ENCODE data around the gene TRAF4. TPM values are rescaled to one million over a fixed set of nuclear protein-coding genes. Genes with fewer than 3 reads are reported as not detected.

Gene TRAF4
- total RNA-seq, 1 experiment from 2014 or later, result 268 TPM

DNA sequence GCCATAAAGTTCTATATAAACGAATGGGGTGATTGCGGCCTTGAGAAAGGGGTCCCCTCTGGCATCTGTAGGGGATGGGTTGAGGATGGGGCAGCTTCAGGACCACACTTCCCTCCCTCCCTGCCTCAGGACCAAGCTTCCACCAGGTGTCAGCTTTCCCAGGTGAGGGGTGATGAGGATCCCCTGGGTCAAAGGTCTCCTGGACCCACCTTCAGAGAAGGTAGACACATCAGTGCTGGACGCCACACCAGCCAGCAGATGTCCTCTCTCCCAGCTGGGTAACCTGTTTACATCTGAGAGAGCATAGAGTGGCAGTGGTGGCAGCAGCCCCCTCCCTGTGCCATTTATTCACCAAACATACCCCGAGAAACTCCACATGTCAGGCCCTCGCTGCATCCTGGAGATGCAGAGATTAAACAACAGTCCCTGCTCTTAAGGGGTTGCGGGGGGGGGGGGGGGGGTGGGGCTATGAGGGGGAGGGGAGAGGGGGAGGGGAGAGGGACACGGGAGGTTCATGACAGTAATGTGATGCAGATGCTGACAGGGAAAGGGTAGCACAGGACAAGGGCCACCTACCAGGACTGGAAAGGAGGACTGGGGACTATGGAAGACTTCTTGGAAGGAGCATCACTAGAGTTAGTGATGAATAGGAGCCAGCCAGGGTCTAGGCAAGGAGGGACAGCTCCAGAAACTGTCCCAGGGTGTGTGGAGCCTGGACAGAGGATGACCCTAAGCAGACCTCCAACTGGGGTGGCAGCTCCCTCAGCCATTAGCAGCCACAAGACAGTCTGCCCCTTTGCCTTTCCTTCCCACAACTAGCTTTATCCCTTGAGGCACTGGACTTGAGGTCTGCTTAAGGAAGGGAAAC lies 37.1 kb upstream of the TRAF4 start:
- no peaks in the 10 kb centered on the region for H3K27me3 Mint-ChIP-seq (ENCODE audit: low read depth)
- CTCF ChIA-PET, result interaction anchor here (1.0 to 2.6 kb wide), 5 partner anchors 13 to 192 kb away, joined by 3 to 9 read pairs (median 5); partner anchors contain the start of genes RPL23A and TLCD1
- H3K4me1 Mint-ChIP-seq, result peaks cover 29% of the 10 kb centered on the region
- TF ChIP-seq, protein P1, sequence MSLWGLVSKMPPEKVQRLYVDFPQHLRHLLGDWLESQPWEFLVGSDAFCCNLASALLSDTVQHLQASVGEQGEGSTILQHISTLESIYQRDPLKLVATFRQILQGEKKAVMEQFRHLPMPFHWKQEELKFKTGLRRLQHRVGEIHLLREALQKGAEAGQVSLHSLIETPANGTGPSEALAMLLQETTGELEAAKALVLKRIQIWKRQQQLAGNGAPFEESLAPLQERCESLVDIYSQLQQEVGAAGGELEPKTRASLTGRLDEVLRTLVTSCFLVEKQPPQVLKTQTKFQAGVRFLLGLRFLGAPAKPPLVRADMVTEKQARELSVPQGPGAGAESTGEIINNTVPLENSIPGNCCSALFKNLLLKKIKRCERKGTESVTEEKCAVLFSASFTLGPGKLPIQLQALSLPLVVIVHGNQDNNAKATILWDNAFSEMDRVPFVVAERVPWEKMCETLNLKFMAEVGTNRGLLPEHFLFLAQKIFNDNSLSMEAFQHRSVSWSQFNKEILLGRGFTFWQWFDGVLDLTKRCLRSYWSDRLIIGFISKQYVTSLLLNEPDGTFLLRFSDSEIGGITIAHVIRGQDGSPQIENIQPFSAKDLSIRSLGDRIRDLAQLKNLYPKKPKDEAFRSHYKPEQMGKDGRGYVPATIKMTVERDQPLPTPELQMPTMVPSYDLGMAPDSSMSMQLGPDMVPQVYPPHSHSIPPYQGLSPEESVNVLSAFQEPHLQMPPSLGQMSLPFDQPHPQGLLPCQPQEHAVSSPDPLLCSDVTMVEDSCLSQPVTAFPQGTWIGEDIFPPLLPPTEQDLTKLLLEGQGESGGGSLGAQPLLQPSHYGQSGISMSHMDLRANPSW (CRISPR knock-in tag; conservative IDR thresholded peaks at IDR 0.05; ENCODE audit: low read depth), result no peak
- TF ChIP-seq ZNF219 (CRISPR knock-in tag; IDR thresholded peaks at IDR 0.05; ENCODE audit: borderline replicate concordance) (no peak), ATF1 (CRISPR knock-in tag; IDR thresholded peaks at IDR 0.05) (no peak), CREM (CRISPR knock-in tag; IDR thresholded peaks at IDR 0.05) (no peak), ZNF396 (CRISPR knock-in tag; IDR thresholded peaks at IDR 0.05; ENCODE audit: borderline replicate concordance) (no peak), ELF4 (CRISPR knock-in tag; IDR thresholded peaks at IDR 0.05; ENCODE audit: low read depth) (no peak), MYBL2 (CRISPR knock-in tag; IDR thresholded peaks at IDR 0.05) (no peak), TP53 (CRISPR knock-in tag; IDR thresholded peaks at IDR 0.05) (no peak)
- TF ChIP-seq, protein P2, sequence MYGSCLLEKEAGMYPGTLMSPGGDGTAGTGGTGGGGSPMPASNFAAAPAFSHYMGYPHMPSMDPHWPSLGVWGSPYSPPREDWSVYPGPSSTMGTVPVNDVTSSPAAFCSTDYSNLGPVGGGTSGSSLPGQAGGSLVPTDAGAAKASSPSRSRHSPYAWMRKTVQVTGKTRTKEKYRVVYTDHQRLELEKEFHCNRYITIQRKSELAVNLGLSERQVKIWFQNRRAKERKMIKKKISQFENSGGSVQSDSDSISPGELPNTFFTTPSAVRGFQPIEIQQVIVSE (CRISPR knock-in tag; IDR thresholded peaks at IDR 0.05; ENCODE audit: borderline replicate concordance), result no peak
- TF ChIP-seq, protein P3, sequence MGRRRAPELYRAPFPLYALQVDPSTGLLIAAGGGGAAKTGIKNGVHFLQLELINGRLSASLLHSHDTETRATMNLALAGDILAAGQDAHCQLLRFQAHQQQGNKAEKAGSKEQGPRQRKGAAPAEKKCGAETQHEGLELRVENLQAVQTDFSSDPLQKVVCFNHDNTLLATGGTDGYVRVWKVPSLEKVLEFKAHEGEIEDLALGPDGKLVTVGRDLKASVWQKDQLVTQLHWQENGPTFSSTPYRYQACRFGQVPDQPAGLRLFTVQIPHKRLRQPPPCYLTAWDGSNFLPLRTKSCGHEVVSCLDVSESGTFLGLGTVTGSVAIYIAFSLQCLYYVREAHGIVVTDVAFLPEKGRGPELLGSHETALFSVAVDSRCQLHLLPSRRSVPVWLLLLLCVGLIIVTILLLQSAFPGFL (CRISPR knock-in tag; IDR thresholded peaks at IDR 0.05; ENCODE audit: borderline replicate concordance), result no peak
- TF ChIP-seq, protein P4, sequence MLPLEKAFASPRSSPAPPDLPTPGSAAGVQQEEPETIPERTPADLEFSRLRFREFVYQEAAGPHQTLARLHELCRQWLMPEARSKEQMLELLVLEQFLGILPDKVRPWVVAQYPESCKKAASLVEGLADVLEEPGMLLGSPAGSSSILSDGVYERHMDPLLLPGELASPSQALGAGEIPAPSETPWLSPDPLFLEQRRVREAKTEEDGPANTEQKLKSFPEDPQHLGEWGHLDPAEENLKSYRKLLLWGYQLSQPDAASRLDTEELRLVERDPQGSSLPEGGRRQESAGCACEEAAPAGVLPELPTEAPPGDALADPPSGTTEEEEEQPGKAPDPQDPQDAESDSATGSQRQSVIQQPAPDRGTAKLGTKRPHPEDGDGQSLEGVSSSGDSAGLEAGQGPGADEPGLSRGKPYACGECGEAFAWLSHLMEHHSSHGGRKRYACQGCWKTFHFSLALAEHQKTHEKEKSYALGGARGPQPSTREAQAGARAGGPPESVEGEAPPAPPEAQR (CRISPR knock-in tag; IDR thresholded peaks at IDR 0.05), result no peak
- TF ChIP-seq, protein P5, sequence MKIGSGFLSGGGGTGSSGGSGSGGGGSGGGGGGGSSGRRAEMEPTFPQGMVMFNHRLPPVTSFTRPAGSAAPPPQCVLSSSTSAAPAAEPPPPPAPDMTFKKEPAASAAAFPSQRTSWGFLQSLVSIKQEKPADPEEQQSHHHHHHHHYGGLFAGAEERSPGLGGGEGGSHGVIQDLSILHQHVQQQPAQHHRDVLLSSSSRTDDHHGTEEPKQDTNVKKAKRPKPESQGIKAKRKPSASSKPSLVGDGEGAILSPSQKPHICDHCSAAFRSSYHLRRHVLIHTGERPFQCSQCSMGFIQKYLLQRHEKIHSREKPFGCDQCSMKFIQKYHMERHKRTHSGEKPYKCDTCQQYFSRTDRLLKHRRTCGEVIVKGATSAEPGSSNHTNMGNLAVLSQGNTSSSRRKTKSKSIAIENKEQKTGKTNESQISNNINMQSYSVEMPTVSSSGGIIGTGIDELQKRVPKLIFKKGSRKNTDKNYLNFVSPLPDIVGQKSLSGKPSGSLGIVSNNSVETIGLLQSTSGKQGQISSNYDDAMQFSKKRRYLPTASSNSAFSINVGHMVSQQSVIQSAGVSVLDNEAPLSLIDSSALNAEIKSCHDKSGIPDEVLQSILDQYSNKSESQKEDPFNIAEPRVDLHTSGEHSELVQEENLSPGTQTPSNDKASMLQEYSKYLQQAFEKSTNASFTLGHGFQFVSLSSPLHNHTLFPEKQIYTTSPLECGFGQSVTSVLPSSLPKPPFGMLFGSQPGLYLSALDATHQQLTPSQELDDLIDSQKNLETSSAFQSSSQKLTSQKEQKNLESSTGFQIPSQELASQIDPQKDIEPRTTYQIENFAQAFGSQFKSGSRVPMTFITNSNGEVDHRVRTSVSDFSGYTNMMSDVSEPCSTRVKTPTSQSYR (CRISPR knock-in tag; IDR thresholded peaks at IDR 0.05), result no peak
- peaks cover 16% of the 10 kb centered on the region for H3K36me3 Mint-ChIP-seq
- H3K4me3 Mint-ChIP-seq, result no peak overlapping the region
- H3K27ac Mint-ChIP-seq, result no peak overlapping the region; the same call in 1 of the 2 replicates
- ATAC-seq (no peak), DNase-seq (ENCODE audit: low spot score) (no peak)
- no peaks in the 10 kb centered on the region for H3K9me3 Mint-ChIP-seq
- POLR2A ChIA-PET, result interaction anchor here (1.1 to 1.4 kb wide), 2 partner anchors 13 to 130 kb away, joined by 3 to 5 read pairs; partner anchors contain the start of genes ALDOC and RPL23A

DNA sequence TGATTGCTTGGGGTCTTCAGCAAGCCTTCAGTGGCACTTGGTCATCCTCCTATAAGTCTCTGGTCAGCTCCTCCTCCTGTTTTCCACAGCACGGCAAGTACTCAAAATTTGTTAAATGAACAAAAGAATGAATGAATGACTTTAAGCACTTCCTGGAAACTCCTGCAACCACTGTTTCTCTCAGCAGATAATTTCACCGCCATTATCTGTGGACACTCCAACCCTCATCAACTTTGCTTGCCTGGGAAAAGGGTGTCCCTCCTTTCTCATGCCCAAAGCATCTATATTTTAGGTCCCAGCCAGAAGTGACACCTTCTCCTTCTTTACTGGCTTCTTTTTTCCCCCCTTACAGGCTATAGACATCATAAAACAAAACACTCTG lies 36.5 kb upstream of the TRAF4 start:
- Mint-ChIP-seq H3K4me1 (peaks cover 27% of the 10 kb centered on the region), H3K27me3 (ENCODE audit: low read depth) (no peaks in the 10 kb centered on the region), H3K27ac (no peak overlapping the region; the same call in 1 of the 2 replicates), H3K4me3 (no peak overlapping the region), H3K9me3 (no peaks in the 10 kb centered on the region), H3K36me3 (peaks cover 10% of the 10 kb centered on the region)
- DNase-seq (ENCODE audit: low spot score) (no peak), ATAC-seq (no peak)
- ChIA-PET POLR2A (interaction anchor here (1.4 kb wide), 1 partner anchor 12 kb away, joined by 5 read pairs; the partner anchor contains the start of gene RPL23A), CTCF (interaction anchor here (1.5 to 2.6 kb wide), 3 partner anchors 12 to 60 kb away, joined by 5 to 9 read pairs (median 7); partner anchors contain the start of genes RPL23A and TLCD1)
- TF ChIP-seq KAT7 (CRISPR knock-in tag; IDR thresholded peaks at IDR 0.05; ENCODE audit: borderline replicate concordance) (no peak), GRHL2 (CRISPR knock-in tag; IDR thresholded peaks at IDR 0.05; ENCODE audit: insufficient replicate concordance, severe bottlenecking) (no peak), ZNF263 (CRISPR knock-in tag; IDR thresholded peaks at IDR 0.05; ENCODE audit: low read depth) (no peak), FOXK1 (CRISPR knock-in tag; IDR thresholded peaks at IDR 0.05) (no peak), ATF1 (CRISPR knock-in tag; IDR thresholded peaks at IDR 0.05) (no peak), FOXP1 (CRISPR knock-in tag; IDR thresholded peaks at IDR 0.05; ENCODE audit: borderline replicate concordance) (no peak), JUN (CRISPR knock-in tag; IDR thresholded peaks at IDR 0.05) (no peak), ETV6 (CRISPR knock-in tag; IDR thresholded peaks at IDR 0.05) (no peak), TCF7 (CRISPR knock-in tag; IDR thresholded peaks at IDR 0.05; ENCODE audit: low read depth) (no peak)
- TF ChIP-seq, protein P6, sequence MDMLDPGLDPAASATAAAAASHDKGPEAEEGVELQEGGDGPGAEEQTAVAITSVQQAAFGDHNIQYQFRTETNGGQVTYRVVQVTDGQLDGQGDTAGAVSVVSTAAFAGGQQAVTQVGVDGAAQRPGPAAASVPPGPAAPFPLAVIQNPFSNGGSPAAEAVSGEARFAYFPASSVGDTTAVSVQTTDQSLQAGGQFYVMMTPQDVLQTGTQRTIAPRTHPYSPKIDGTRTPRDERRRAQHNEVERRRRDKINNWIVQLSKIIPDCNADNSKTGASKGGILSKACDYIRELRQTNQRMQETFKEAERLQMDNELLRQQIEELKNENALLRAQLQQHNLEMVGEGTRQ (CRISPR knock-in tag; IDR thresholded peaks at IDR 0.05), result no peak
- TF ChIP-seq, protein P7, sequence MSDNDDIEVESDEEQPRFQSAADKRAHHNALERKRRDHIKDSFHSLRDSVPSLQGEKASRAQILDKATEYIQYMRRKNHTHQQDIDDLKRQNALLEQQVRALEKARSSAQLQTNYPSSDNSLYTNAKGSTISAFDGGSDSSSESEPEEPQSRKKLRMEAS (CRISPR knock-in tag; IDR thresholded peaks at IDR 0.05), result no peak
- TF ChIP-seq, protein P8, sequence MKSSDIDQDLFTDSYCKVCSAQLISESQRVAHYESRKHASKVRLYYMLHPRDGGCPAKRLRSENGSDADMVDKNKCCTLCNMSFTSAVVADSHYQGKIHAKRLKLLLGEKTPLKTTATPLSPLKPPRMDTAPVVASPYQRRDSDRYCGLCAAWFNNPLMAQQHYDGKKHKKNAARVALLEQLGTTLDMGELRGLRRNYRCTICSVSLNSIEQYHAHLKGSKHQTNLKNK (CRISPR knock-in tag; IDR thresholded peaks at IDR 0.05), result no peak

All from WTC11 (cell line).